ENCODE data around the gene WIZ. TPM values are rescaled to one million over a fixed set of nuclear protein-coding genes. Genes with fewer than 3 reads are reported as not detected.
"Not testable (repeated sequence)": the region's sequence is repeated elsewhere in the genome, so short reads cannot be mapped to it uniquely, and the experiment has no call there.

Gene WIZ
- total and polyA plus RNA-seq, 2 of the 8 experiments (the other 6 are each of a cell fraction or from before 2014, with no cell fraction given): 12.5 to 33.2 TPM

- Histone ChIP-seq H3K9me3 (ENCODE audit: insufficient read depth in 2 of 2, low read depth in 1 of 2, low read length in 1 of 2) (peaks cover 22 to 39% of the 10 kb centered on the region in 2 experiments; a peak in 3 of 4 replicates), H3K27me3 (replicated peaks in 1 of 4; ENCODE audit: control insufficient read depth in 3 of 4, extremely low read depth in 1 of 4, insufficient read depth in 3 of 4, low read length in 3 of 4) (peaks cover 11 to 18% (median 14%) of the 10 kb centered on the region in 4 experiments)
- FAIRE-seq; H2BK12ac ChIP-seq (ENCODE audit: low read depth, low read length); H3K27ac ChIP-seq (ENCODE audit: low read depth, low read length); H2BK15ac ChIP-seq (ENCODE audit: low read length); H3K79me1 ChIP-seq (ENCODE audit: low read depth, low read length); H4K91ac ChIP-seq (replicated peaks; ENCODE audit: insufficient read length, low read length); H3K18ac ChIP-seq (ENCODE audit: extremely low read depth, low read length); DNase-seq (ENCODE audit: low read depth in 1 of 2, low spot score in 2 of 2); H2BK120ac ChIP-seq (replicated peaks; ENCODE audit: low read depth, low read length); H3K14ac ChIP-seq (ENCODE audit: insufficient read length); H3K56ac ChIP-seq (replicated peaks; ENCODE audit: insufficient read length, low read depth, low read length); CTCF ChIA-PET (ENCODE audit: partially characterized antibody); H3K4ac ChIP-seq (replicated peaks; ENCODE audit: insufficient read length, low read depth, low read length); H3K4me1 ChIP-seq (replicated peaks in 1 of 4; ENCODE audit: control insufficient read depth in 3 of 4, insufficient read depth in 4 of 4, low read length in 3 of 4); H2AK5ac ChIP-seq (ENCODE audit: low read depth, low read length); H3K79me2 ChIP-seq (ENCODE audit: control insufficient read depth in 1 of 2, insufficient read depth in 2 of 2, low read length in 2 of 2); H3K23ac ChIP-seq (ENCODE audit: insufficient read length); H3K36me3 ChIP-seq (ENCODE audit: control insufficient read depth in 2 of 4, insufficient read depth in 4 of 4, low read length in 3 of 4); H4K20me1 ChIP-seq (replicated peaks in 1 of 2; ENCODE audit: control insufficient read depth in 1 of 2, insufficient read depth in 2 of 2, low read length in 2 of 2); H3K4me3 ChIP-seq (ENCODE audit: extremely low read depth in 1 of 4, insufficient read depth in 2 of 4, low read depth in 3 of 4, low read length in 4 of 4); POLR2A ChIA-PET (ENCODE audit: partially characterized antibody); H2BK5ac ChIP-seq (ENCODE audit: low read depth, low read length); H2BK20ac ChIP-seq (ENCODE audit: low read length); H4K8ac ChIP-seq (ENCODE audit: extremely low read depth, insufficient read depth, low read length); H3K9ac ChIP-seq (replicated peaks in 1 of 4; ENCODE audit: extremely low read depth in 1 of 4, low read depth in 3 of 4, low read length in 3 of 4); H3K4me2 ChIP-seq (ENCODE audit: insufficient read depth in 1 of 2, low read depth in 2 of 2, low read length in 2 of 2); H4K5ac ChIP-seq (ENCODE audit: insufficient read length, low read depth, low read length); H2AFZ ChIP-seq (ENCODE audit: low read length); H3K23me2 ChIP-seq (ENCODE audit: low read depth, low read length): not testable (repeated sequence)
- WGBS, 2 experiments (ENCODE audit: extremely low coverage in 1 of 2, insufficient coverage in 1 of 2, insufficient read length in 1 of 2, insufficient replicate concordance in 2 of 2, low coverage in 1 of 2, low lambda C conversion rate in 2 of 2, missing lambda C conversion rate in 1 of 2): 74% methylated on average over 4 of the region's 4 CpGs; no CpG with 5 or more reads in 1 of the 2 experiments
Measured at GRCh38 chr19:15473821-15474220, 24.1 kb upstream of the WIZ start.

All from H1 (cell line).